T-helper 17 cell (primary cell): Measurements from ENCODE around the gene UXT. TPM values are rescaled to one million over a fixed set of nuclear protein-coding genes. Genes with fewer than 3 reads are reported as not detected.
A peak's percentile ranks its signal among the peaks of the same experiment; 100 is the strongest.
"Not testable (repeated sequence)": the region's sequence is repeated elsewhere in the genome, so short reads cannot be mapped to it uniquely, and the experiment has no call there.

Experiments
- ATAC-seq: fragments of 150-1000 bp; cut with Tn5 transposase; 2 replicates; pipeline ENCODE4 v1.10.0; 2021; ENCODE audit warnings: mild to moderate bottlenecking, moderate library complexity
- DNase-seq, 3 donors: peaks; one replicate each; pipeline versions ENCODE4 v3.0.0 to v3.0.0-alpha.2; 2020 to 2021
- H3K9me3 ChIP-seq: one replicate; pipeline ENCODE4 v1.7.0; 2013; ENCODE audit warnings: low read length, mild to moderate bottlenecking; ENCODE audit not compliant: control insufficient read depth, poor library complexity, severe bottlenecking
- H3K27ac Mint-ChIP-seq: one replicate; pipeline ENCODE4 v1.8.0; 2022; ENCODE audit warnings: mild to moderate bottlenecking, moderate library complexity, mixed read lengths
- H3K27me3 Mint-ChIP-seq: one replicate; pipeline ENCODE4 v1.8.0; 2022; ENCODE audit warnings: mixed read lengths
- H3K36me3 Mint-ChIP-seq: one replicate; pipeline ENCODE4 v1.8.0; 2022; ENCODE audit warnings: low read depth, mixed read lengths
- H3K4me1 Mint-ChIP-seq: one replicate; pipeline ENCODE4 v1.8.0; 2022; ENCODE audit warnings: mild to moderate bottlenecking, mixed read lengths
- H3K4me3 Mint-ChIP-seq: one replicate; pipeline ENCODE4 v1.8.0; 2022; ENCODE audit warnings: mild to moderate bottlenecking, moderate library complexity, mixed read lengths
- total RNA-seq, 4 donors: library from RNA in 2 of 4; stranded (reverse) in 2 of 4; gene quantifications; one replicate each; pipeline ENCODE4 v1.2.3 and lab custom pipeline; 2022 to 2026

The UXT gene
- total RNA-seq (100 to 1,000 TPM; 164 to 185 TPM), total RNA-seq (lab: John Stamatoyannopoulos, UW) (54.6 to 71.2 reads per million in 2 donors)

- peak within 1 kb of the TSS; percentile 80 for H3K4me3 Mint-ChIP-seq
- DNase-seq (peak; percentile 81 to 88 (median 82)), ATAC-seq (peak; percentile 86)
- no peaks in the 10 kb centered on the region for H3K27me3 Mint-ChIP-seq
- H3K4me1 Mint-ChIP-seq = peaks cover 13% of the 10 kb centered on the region
- H3K27ac Mint-ChIP-seq = peak within 1 kb of the TSS; percentile 91
- H3K36me3 Mint-ChIP-seq = peaks cover 8% of the 10 kb centered on the region
- no peaks in the 10 kb centered on the region for H3K9me3 ChIP-seq
Observed at GRCh38 chrX:47658684-47659420, at the start of gene UXT. TSS of gene UXT (minus strand) at chrX:47659180. CDS start at chrX:47658927, 253 bp downstream.

GRCh38 chrX:47707031-47707780, 48.2 kb upstream of the UXT start:
- peak overlapping the region; percentile 19 for H3K27ac Mint-ChIP-seq
- no peaks in the 10 kb centered on the region for H3K9me3 ChIP-seq
- DNase-seq (no peak), ATAC-seq (no peak)
- peaks cover 12% of the 10 kb centered on the region for H3K27me3 Mint-ChIP-seq
- H3K36me3 Mint-ChIP-seq = no peaks in the 10 kb centered on the region
- H3K4me1 Mint-ChIP-seq = no peaks in the 10 kb centered on the region
- no peak overlapping the region for H3K4me3 Mint-ChIP-seq

GRCh38 chrX:47706575-47706974, 47.6 kb upstream of the UXT start:
- H3K4me1 Mint-ChIP-seq = no peaks in the 10 kb centered on the region
- no peaks in the 10 kb centered on the region for H3K36me3 Mint-ChIP-seq
- H3K27ac Mint-ChIP-seq = no peak overlapping the region

GRCh38 chrX:47704736-47705135, 45.8 kb upstream of the UXT start:
- H3K4me1 Mint-ChIP-seq = no peaks in the 10 kb centered on the region
- ATAC-seq (no peak), DNase-seq (no peak)
- no peaks in the 10 kb centered on the region for H3K9me3 ChIP-seq
- H3K36me3 Mint-ChIP-seq = no peaks in the 10 kb centered on the region
- no peak overlapping the region for H3K4me3 Mint-ChIP-seq
- H3K27me3 Mint-ChIP-seq = peaks cover 12% of the 10 kb centered on the region
- H3K27ac Mint-ChIP-seq = no peak overlapping the region

More at GRCh38 chrX:47706575-47706974, 47.6 kb upstream of the UXT start:
- H3K27me3 Mint-ChIP-seq = peaks cover 12% of the 10 kb centered on the region
- H3K9me3 ChIP-seq = no peaks in the 10 kb centered on the region
- DNase-seq (no peak), ATAC-seq (no peak)
- H3K4me3 Mint-ChIP-seq = no peak overlapping the region

- Mint-ChIP-seq H3K27me3 (no peaks in the 10 kb centered on the region), H3K27ac (no peak overlapping the region), H3K36me3 (no peaks in the 10 kb centered on the region), H3K4me3 (no peak overlapping the region), H3K4me1 (no peaks in the 10 kb centered on the region)
- no peaks in the 10 kb centered on the region for H3K9me3 ChIP-seq
- DNase-seq = no peak
- ATAC-seq = no peak
Observed at GRCh38 chrX:47697181-47697580, 38.2 kb upstream of the UXT start.

- H3K9me3 ChIP-seq = no peaks in the 10 kb centered on the region
- ATAC-seq (no peak), DNase-seq (no peak)
- Mint-ChIP-seq H3K27ac (no peak overlapping the region), H3K27me3 (peaks cover 5% of the 10 kb centered on the region), H3K36me3 (no peaks in the 10 kb centered on the region), H3K4me3 (no peak overlapping the region), H3K4me1 (no peaks in the 10 kb centered on the region)
Observed at GRCh38 chrX:47690175-47690574, 31.2 kb upstream of the UXT start.

- DNase-seq (no peak), ATAC-seq (no peak)
- Mint-ChIP-seq H3K4me3 (no peak overlapping the region), H3K27me3 (peaks cover 5% of the 10 kb centered on the region), H3K36me3 (no peaks in the 10 kb centered on the region), H3K4me1 (no peaks in the 10 kb centered on the region), H3K27ac (no peak overlapping the region)
- H3K9me3 ChIP-seq = no peaks in the 10 kb centered on the region
Observed at GRCh38 chrX:47687263-47687662, 28.3 kb upstream of the UXT start.

GRCh38 chrX:47683829-47684205, 24.8 kb upstream of the UXT start:
- Mint-ChIP-seq H3K4me3 (no peak overlapping the region), H3K4me1 (no peaks in the 10 kb centered on the region), H3K27me3 (peaks cover 13% of the 10 kb centered on the region), H3K27ac (no peak overlapping the region), H3K36me3 (no peaks in the 10 kb centered on the region)
- no peak for DNase-seq
- H3K9me3 ChIP-seq = no peaks in the 10 kb centered on the region
- ATAC-seq = no peak

- H3K9me3 ChIP-seq = no peaks in the 10 kb centered on the region
- no peaks in the 10 kb centered on the region for H3K36me3 Mint-ChIP-seq
- H3K4me1 Mint-ChIP-seq = no peaks in the 10 kb centered on the region
- H3K4me3 Mint-ChIP-seq = no peak overlapping the region
- no peak for DNase-seq
- ATAC-seq = no peak
- H3K27me3 Mint-ChIP-seq = peaks cover 13% of the 10 kb centered on the region
- H3K27ac Mint-ChIP-seq = no peak overlapping the region
Observed at GRCh38 chrX:47683184-47683828, 24.3 kb upstream of the UXT start.

GRCh38 chrX:47675959-47676859, 17.2 kb upstream of the UXT start:
- not testable (repeated sequence) for ATAC-seq

GRCh38 chrX:47674776-47675175, 15.8 kb upstream of the UXT start:
- no peak overlapping the region for H3K27ac Mint-ChIP-seq
- H3K4me3 Mint-ChIP-seq = no peak overlapping the region
- peaks cover 9% of the 10 kb centered on the region for H3K27me3 Mint-ChIP-seq
- H3K36me3 Mint-ChIP-seq = no peaks in the 10 kb centered on the region
- H3K4me1 Mint-ChIP-seq = no peaks in the 10 kb centered on the region
- no peak for DNase-seq
- no peaks in the 10 kb centered on the region for H3K9me3 ChIP-seq
- ATAC-seq = no peak

More at GRCh38 chrX:47675959-47676859, 17.2 kb upstream of the UXT start:
- not testable (repeated sequence) for DNase-seq, H3K9me3 ChIP-seq, H3K4me1 Mint-ChIP-seq, H3K4me3 Mint-ChIP-seq, H3K27ac Mint-ChIP-seq, H3K36me3 Mint-ChIP-seq
- peaks cover 13% of the 10 kb centered on the region for H3K27me3 Mint-ChIP-seq

- not testable (repeated sequence) for ATAC-seq, H3K4me1 Mint-ChIP-seq, H3K27ac Mint-ChIP-seq, H3K4me3 Mint-ChIP-seq, H3K9me3 ChIP-seq, H3K36me3 Mint-ChIP-seq, DNase-seq, H3K27me3 Mint-ChIP-seq
Observed at GRCh38 chrX:47665797-47666196, 6.8 kb upstream of the UXT start.
